ENCODE data around the gene KIAA0586. TPM values are rescaled to one million over a fixed set of nuclear protein-coding genes. Genes with fewer than 3 reads are reported as not detected.

Gene KIAA0586
- 24.1 and 32.4 TPM in 2 replicates for total RNA-seq

DNA sequence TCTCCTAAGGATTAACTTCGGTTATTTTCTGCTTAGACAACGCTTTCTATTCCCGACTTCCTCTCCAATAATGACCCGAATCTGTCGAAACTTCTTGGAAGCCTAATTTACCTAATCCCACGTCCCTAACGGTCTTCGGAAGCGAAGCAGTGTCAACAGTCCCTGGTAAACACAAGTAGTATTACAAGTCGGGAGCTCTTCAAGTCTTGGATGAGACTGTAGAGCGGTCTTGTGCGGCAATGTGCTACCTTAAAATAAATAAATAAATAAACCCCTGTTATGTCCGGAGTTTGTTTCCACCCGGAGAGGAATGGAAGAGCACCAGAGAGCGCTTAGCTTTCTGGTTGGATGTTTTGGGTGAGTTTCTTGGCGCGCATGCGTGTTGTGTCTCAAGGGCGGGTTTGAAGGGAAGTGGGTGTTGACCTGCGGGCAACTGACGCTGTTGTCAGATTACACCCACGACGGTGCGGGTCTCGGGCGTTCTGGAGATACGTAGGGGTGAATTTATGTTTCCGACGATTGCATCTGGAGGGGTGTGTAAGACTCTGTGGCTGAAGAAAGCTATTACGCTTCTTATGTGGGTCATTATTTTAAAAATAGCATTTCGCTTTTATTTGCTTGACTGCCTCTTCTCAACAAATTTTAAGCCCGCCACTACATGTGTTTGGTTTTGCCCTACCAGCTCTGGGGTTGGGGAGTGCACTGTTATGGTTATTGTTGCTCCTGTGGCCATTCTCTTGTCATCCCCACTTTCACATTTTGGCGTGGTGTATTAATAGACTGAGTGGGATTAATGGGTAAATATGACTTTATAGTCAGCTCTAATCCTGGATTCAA lies at the start of gene KIAA0586, which contains the start of gene TIMM9:
Gene KIAA0586 (plus strand): TSS at position 439 of the 837 bp plus-strand sequence. CDS start 546 bp downstream, outside the sequence.
Gene TIMM9 (minus strand): TSS at position 251 of the 837 bp plus-strand sequence. CDS start 15,586 bp downstream, outside the sequence.

DNA sequence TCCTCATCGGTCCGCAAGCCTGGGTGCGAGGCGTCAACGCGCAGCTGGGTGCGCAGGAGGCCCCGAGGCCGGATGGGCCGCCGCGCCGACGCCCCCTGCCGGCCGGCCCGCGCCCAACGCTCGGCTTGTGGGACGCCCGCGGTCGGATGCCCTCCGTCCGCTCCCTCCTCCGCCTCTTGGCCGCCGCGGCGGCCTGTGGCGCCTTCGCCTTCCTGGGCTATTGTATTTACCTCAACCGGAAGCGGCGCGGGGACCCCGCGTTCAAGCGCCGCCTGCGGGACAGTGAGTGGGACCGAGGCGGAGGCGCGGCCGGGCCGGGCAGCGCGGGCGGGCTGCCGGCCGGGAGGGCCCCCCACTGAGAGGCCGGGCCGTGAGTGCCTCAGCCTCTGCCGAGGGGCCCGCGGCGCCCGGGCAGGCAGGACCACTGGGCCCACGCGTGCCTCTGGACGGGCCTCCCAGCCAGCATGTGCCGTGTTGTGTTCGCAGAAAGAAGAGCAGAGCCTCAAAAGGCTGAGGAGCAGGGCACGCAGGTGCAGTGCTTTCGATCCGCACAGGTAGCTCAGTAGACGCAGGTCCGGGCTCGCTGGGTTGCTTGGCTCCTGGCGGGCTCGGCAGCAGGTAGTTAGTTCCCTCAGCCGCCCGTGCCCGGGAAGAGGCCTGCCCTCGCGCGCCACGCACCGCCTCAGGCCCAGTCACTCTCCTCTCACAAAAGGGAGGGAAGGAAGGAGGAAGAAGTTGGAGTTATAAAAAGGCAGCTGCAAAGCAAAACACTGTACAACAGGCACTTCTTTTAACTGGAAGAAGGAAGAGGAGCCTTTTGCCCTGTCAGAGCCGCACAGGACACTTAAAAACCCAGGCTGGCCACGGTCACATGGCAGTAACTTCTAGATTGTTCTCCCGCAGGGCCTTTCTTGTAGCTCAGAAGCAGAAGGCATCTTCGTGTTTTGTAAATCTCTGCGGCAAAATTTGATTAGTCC lies 31.4 kb upstream of the KIAA0586 start, which contains the start of gene TOMM20L:
Gene TOMM20L (plus strand): TSS at position 119 of the 977 bp plus-strand sequence. CDS start 28 bp downstream, at position 147.

Other genes with a start within 250 kb of the KIAA0586 start
- 46.4 and 62.1 TPM in 2 replicates for gene ACTR10, start 227.6 kb upstream of the KIAA0586 start, total RNA-seq
- gene PSMA3, start 182.9 kb upstream of the KIAA0586 start, total RNA-seq = 79.0 and 98.7 TPM in 2 replicates
- gene ARID4A, start 129.2 kb upstream of the KIAA0586 start, total RNA-seq = 9.0 and 9.5 TPM in 2 replicates
- not detected in 2 replicates for gene TOMM20L, start 31.8 kb upstream of the KIAA0586 start, total RNA-seq
- 11.9 and 16.6 TPM in 2 replicates for gene TIMM9, start 188 bp upstream of the KIAA0586 start, total RNA-seq
- gene DACT1, start 210.2 kb downstream of the KIAA0586 start, total RNA-seq = 35.8 and 55.5 TPM in 2 replicates